ENCODE data around the gene PADI4.
A peak's percentile ranks its signal among the peaks of the same experiment; 100 is the strongest.

Gene PADI4, protein sequence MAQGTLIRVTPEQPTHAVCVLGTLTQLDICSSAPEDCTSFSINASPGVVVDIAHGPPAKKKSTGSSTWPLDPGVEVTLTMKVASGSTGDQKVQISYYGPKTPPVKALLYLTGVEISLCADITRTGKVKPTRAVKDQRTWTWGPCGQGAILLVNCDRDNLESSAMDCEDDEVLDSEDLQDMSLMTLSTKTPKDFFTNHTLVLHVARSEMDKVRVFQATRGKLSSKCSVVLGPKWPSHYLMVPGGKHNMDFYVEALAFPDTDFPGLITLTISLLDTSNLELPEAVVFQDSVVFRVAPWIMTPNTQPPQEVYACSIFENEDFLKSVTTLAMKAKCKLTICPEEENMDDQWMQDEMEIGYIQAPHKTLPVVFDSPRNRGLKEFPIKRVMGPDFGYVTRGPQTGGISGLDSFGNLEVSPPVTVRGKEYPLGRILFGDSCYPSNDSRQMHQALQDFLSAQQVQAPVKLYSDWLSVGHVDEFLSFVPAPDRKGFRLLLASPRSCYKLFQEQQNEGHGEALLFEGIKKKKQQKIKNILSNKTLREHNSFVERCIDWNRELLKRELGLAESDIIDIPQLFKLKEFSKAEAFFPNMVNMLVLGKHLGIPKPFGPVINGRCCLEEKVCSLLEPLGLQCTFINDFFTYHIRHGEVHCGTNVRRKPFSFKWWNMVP
- total RNA-seq = 0 to 0.47 (median 0.29) reads per million in 4 donors

DNA sequence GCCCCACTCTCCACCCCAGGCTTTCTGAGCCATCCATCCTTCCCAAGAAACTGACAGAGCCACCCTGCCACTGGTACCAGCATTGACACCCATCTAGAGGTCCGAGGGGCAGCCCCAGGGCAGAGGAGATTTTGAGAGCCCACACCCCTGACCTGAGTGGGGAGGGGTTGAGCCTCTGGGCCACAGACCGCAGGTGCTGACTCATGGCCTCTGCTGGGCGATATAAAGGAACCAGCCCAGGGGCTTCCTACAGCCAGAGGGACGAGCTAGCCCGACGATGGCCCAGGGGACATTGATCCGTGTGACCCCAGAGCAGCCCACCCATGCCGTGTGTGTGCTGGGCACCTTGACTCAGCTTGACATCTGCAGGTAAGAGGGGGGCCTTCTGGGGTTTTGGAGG, at the start of gene PADI4:
TSS of gene PADI4 (plus strand) at position 252 of the 400 bp plus-strand sequence. CDS start at position 278, 26 bp downstream.
- no peak for DNase-seq

DNA sequence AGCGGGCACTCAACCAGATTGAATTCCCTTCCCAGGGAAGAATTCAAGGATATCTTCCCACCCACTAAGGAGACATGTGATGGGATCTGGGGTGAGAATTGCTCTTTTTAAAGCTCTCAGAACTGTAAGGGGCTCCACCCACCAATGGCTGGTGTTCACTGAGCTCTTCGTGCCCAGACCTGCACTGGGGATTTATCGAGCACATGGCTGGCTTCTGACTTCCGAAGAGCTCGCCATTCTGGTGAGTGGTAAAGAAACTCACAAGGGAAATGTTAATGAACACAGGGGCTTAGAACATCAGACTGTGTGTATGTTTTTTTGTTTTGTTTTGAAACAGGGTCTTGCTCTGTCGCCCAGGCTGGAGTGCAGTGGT, 49.3 kb upstream of the PADI4 start:
- no peak for DNase-seq

DNA sequence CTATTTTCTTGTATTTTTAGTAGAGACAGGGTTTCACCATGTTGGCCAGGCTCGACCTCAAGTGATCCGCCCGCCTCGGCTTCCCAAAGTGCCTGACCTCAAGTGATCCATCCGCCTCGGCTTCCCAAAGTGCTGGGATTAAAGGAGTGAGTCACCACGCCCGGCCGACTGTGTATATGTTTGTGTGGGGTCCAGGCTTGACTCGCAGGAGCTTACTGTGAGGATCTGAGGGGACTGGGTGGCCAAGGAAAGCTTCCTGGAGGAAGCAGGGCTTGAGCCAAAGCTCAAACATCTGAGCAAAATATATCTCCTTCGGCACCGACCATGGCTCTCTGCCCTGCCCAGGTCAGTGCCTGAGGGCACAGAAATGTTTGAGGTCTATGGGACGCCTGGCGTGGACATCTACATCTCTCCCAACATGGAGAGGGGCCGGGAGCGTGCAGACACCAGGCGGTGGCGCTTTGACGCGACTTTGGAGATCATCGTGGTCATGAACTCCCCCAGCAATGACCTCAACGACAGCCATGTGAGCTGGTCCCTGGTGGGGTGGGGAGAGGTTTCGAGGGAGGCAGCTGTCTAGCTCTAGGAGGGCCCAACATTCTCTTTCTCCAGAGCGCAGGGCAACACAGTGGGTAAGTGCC, 48.6 kb upstream of the PADI4 start:
- no peak for DNase-seq

GRCh38 chr1:17260264-17260663, 47.7 kb upstream of the PADI4 start:
- DNase-seq = no peak

DNA sequence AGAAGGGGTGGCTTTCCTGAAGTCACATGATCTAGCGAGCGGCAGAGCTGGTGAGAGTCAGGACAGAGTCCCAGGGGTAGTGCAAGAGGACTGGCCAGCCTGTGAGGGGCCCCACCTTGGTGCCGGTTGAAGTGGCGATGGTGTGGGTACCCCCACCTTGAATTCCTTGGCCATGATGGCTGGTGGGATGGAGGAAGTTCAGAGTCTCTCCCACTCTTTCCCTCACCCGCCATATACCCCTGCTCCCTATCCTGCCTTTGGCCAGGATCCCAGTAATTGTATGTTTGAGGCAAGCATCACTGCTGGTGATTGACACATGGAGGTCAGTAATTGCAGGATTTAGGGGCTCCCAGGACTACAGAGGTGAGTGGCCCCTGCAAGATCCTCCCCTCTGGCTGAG, 47.3 kb upstream of the PADI4 start:
- DNase-seq = no peak

GRCh38 chr1:17263936-17264335, 44.1 kb upstream of the PADI4 start:
- DNase-seq = no peak

- no peak for DNase-seq
Measured at GRCh38 chr1:17264470-17264869, 43.5 kb upstream of the PADI4 start.

- no peak for DNase-seq
Measured at GRCh38 chr1:17265162-17265561, 42.8 kb upstream of the PADI4 start.

- no peak for DNase-seq
Measured at GRCh38 chr1:17265950-17266349, 42.0 kb upstream of the PADI4 start.

DNA sequence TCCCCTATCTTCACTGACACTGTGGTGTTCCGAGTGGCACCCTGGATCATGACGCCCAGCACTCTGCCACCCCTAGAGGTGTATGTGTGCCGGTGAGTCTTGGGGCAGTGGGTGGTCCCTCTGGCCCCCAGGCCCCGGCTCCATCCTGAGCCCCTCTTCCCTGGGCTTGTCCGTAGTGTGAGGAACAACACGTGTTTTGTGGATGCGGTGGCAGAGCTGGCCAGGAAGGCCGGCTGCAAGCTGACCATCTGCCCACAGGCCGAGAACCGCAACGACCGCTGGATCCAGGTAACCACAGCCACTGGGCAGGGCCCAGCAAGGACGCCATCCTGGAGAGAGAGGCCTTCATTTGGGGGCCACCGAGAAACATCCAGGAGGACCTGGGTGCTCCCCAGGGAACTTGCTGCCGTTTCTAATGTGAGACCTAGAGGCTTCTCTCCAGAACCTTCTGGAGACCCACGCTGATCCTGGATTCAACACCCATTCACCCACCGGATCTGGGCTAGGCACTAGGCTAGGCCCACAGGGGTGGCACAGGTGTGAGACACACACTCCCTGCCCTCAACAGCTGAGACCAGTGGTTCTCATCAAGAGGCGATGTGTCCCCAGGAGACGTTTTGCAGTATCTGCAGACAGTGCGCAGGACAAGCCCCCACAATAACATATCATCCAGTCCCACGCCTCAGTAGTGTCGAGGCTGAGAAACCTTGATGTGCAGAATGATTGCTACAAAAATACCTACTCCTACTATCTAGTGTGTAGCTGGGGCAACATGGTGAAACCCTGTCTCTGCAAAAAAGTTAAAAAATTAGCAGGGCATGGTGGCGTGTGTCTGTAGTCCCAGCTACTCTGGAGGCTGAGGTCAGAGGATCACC, 36.9 kb upstream of the PADI4 start:
- DNase-seq = no peak

- no peak for DNase-seq
Measured at GRCh38 chr1:17272066-17272465, 35.9 kb upstream of the PADI4 start.

- no peak for DNase-seq
Measured at GRCh38 chr1:17272646-17273045, 35.4 kb upstream of the PADI4 start.

GRCh38 chr1:17273096-17273495, 34.9 kb upstream of the PADI4 start:
- DNase-seq = no peak

- DNase-seq = peak in 1 of 5 donors; percentile 18
Measured at GRCh38 chr1:17274186-17275170, 33.5 kb upstream of the PADI4 start.

DNA sequence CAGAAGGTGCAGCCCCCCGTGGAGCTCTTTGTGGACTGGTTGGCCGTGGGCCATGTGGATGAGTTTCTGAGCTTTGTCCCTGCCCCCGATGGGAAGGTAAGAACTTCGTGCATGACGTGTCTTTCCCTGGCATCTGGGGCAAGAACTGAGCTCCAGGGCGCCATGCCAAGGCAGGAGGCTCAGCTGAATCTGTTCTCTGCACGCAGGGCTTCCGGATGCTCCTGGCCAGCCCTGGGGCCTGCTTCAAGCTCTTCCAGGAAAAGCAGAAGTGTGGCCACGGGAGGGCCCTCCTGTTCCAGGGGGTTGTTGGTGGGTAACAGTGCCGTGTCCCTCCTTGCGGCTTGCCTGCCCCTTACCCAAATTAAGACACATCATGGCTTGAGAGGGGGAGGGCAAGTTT, 31.4 kb upstream of the PADI4 start:
- DNase-seq = no peak

DNA sequence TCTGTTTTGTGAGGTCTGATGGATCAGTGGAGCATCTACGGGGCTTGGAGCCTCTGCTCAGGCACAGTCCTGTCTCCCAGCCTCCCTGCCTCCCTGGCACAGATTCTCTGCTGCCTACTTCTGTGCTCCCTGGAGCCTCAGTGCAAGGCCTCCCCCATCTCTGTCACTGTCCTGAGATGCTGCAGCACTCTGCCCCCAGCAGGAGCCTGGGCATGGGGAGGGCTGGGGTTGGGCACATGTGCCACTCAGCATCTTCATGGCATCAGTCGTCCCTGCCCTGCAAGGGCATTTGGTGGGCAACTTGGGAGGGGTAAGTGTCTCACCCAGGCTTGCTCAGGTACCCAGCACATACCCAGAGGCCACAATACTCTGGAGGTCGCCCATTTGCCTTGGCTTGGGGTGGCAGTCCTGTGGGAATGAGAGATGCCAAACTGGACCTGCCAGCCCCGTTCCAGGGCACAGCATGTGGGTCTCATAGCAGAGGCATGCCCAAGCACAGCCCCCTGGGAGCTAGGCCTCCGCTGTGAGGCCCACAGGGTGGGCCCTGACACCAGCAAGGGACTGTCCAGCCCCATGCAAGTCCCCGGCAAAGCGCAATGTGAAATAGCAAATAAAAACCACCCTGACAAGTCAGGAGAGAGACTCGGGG, 30.4 kb upstream of the PADI4 start:
- DNase-seq = no peak

GRCh38 chr1:17278996-17279830, 28.8 kb upstream of the PADI4 start:
- DNase-seq = no peak

DNA sequence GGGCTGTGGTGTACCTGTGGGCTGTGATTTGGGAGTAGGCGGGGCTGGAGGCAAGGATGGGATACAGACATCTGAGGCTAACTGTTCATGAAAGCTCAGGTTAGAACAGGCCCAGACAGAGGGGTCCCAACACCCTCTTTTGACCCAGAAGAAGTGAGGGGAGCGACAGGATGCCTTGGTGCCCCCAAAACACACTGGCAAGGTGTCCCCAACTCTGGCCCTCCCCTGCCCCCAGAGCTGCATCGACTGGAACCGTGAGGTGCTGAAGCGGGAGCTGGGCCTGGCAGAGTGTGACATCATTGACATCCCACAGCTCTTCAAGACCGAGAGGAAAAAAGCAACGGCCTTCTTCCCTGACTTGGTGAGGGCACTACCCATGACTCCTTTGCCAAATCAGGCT, 27.6 kb upstream of the PADI4 start:
- no peak for DNase-seq

- no peak for DNase-seq
Measured at GRCh38 chr1:17280894-17281293, 27.1 kb upstream of the PADI4 start.

DNA sequence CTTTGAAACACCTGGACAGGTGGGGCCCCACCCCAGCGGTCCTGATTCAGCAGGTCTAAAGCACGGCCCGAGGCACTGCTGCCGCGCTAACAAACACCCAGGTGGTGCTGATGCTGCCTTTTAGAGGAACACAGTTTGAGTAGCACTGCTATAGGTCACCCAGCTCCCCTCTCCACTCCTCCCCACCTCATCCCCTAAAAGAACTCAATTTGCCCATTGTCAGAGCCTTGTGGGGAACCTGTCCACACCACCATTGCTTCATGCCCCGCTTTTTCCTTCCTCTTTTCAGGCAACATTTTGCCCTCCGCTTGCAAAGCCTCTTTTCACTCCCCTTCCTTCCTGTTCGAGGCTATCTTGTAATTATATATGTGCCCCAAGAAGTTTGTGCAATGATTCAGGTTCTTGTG, 26.2 kb upstream of the PADI4 start:
- DNase-seq = no peak

All from T-helper 1 cell (primary cell).